Measurements from ENCODE around the gene TYRO3.

Gene TYRO3

GRCh38 chr15:41558400-41559238, at the start of gene TYRO3:
Gene TYRO3, plus strand, starts transcription at chr15:41559212. Its CDS starts 46 bp downstream, at chr15:41559258.
- H3K36me3 ChIP-seq (ENCODE audit: control insufficient read depth, insufficient read depth, low read length), result no peaks in the 10 kb centered on the region
- peaks cover 7% of the 10 kb centered on the region for H3K27me3 ChIP-seq (ENCODE audit: control insufficient read depth, insufficient read depth, low read length)
- H3K4me3 ChIP-seq (ENCODE audit: low read length), result peak within 1 kb of the TSS; percentile 43
- peak within 1 kb of the TSS; percentile 51 for H3K9ac ChIP-seq (ENCODE audit: low read length)
- no peaks in the 10 kb centered on the region for H3K9me3 ChIP-seq (ENCODE audit: control insufficient read depth, low read length)
- peaks cover 39% of the 10 kb centered on the region for H3K4me1 ChIP-seq (ENCODE audit: control insufficient read depth, insufficient read depth, low read length)

GRCh38 chr15:41510728-41511127, 48.3 kb upstream of the TYRO3 start:
- peaks cover 22% of the 10 kb centered on the region for H3K27me3 ChIP-seq (ENCODE audit: control insufficient read depth, insufficient read depth, low read length)
- H3K9ac ChIP-seq (ENCODE audit: low read length), result peak overlapping the region; percentile 64
- H3K9me3 ChIP-seq (ENCODE audit: control insufficient read depth, low read length), result no peaks in the 10 kb centered on the region
- no peaks in the 10 kb centered on the region for H3K36me3 ChIP-seq (ENCODE audit: control insufficient read depth, insufficient read depth, low read length)
- H3K4me3 ChIP-seq (ENCODE audit: low read length), result no peak overlapping the region
- peaks cover 55% of the 10 kb centered on the region for H3K4me1 ChIP-seq (ENCODE audit: control insufficient read depth, insufficient read depth, low read length)

- Histone ChIP-seq H3K27me3 (ENCODE audit: control insufficient read depth, insufficient read depth, low read length) (peaks cover 22% of the 10 kb centered on the region), H3K36me3 (ENCODE audit: control insufficient read depth, insufficient read depth, low read length) (no peaks in the 10 kb centered on the region), H3K4me3 (ENCODE audit: low read length) (peak overlapping the region; percentile 8), H3K4me1 (ENCODE audit: control insufficient read depth, insufficient read depth, low read length) (peaks cover 55% of the 10 kb centered on the region), H3K9ac (ENCODE audit: low read length) (peak overlapping the region; percentile 64), H3K9me3 (ENCODE audit: control insufficient read depth, low read length) (no peaks in the 10 kb centered on the region)
Observed at GRCh38 chr15:41511331-41511898, 47.6 kb upstream of the TYRO3 start.

- Histone ChIP-seq H3K4me3 (ENCODE audit: low read length) (peak overlapping the region; percentile 77), H3K27me3 (ENCODE audit: control insufficient read depth, insufficient read depth, low read length) (peaks cover 22% of the 10 kb centered on the region), H3K36me3 (ENCODE audit: control insufficient read depth, insufficient read depth, low read length) (no peaks in the 10 kb centered on the region)
Observed at GRCh38 chr15:41511899-41512369, 47.1 kb upstream of the TYRO3 start.

GRCh38 chr15:41512512-41512939, 46.5 kb upstream of the TYRO3 start:
- no peaks in the 10 kb centered on the region for H3K9me3 ChIP-seq (ENCODE audit: control insufficient read depth, low read length)
- H3K27me3 ChIP-seq (ENCODE audit: control insufficient read depth, insufficient read depth, low read length), result peaks cover 22% of the 10 kb centered on the region
- H3K4me3 ChIP-seq (ENCODE audit: low read length), result peak overlapping the region; percentile 77
- no peaks in the 10 kb centered on the region for H3K36me3 ChIP-seq (ENCODE audit: control insufficient read depth, insufficient read depth, low read length)
- peaks cover 45% of the 10 kb centered on the region for H3K4me1 ChIP-seq (ENCODE audit: control insufficient read depth, insufficient read depth, low read length)
- H3K9ac ChIP-seq (ENCODE audit: low read length), result peak overlapping the region; percentile 64

More at GRCh38 chr15:41511899-41512369, 47.1 kb upstream of the TYRO3 start:
- Histone ChIP-seq H3K9me3 (ENCODE audit: control insufficient read depth, low read length) (no peaks in the 10 kb centered on the region), H3K9ac (ENCODE audit: low read length) (peak overlapping the region; percentile 64), H3K4me1 (ENCODE audit: control insufficient read depth, insufficient read depth, low read length) (peaks cover 51% of the 10 kb centered on the region)

GRCh38 chr15:41512940-41513505, 46.0 kb upstream of the TYRO3 start:
- H3K36me3 ChIP-seq (ENCODE audit: control insufficient read depth, insufficient read depth, low read length), result no peaks in the 10 kb centered on the region
- peak overlapping the region; percentile 64 for H3K9ac ChIP-seq (ENCODE audit: low read length)
- peaks cover 40% of the 10 kb centered on the region for H3K4me1 ChIP-seq (ENCODE audit: control insufficient read depth, insufficient read depth, low read length)
- no peaks in the 10 kb centered on the region for H3K9me3 ChIP-seq (ENCODE audit: control insufficient read depth, low read length)
- H3K27me3 ChIP-seq (ENCODE audit: control insufficient read depth, insufficient read depth, low read length), result peaks cover 22% of the 10 kb centered on the region
- peak overlapping the region; percentile 77 for H3K4me3 ChIP-seq (ENCODE audit: low read length)

- Histone ChIP-seq H3K9ac (ENCODE audit: low read length) (peak within 1 kb of the TSS; percentile 64), H3K9me3 (ENCODE audit: control insufficient read depth, low read length) (no peaks in the 10 kb centered on the region), H3K36me3 (ENCODE audit: control insufficient read depth, insufficient read depth, low read length) (no peaks in the 10 kb centered on the region), H3K4me1 (ENCODE audit: control insufficient read depth, insufficient read depth, low read length) (peaks cover 36% of the 10 kb centered on the region), H3K4me3 (ENCODE audit: low read length) (peak within 1 kb of the TSS; percentile 77), H3K27me3 (ENCODE audit: control insufficient read depth, insufficient read depth, low read length) (peaks cover 22% of the 10 kb centered on the region)
Observed at GRCh38 chr15:41513506-41514227, 45.3 kb upstream of the TYRO3 start, which contains the start of gene LTK. Gene LTK, minus strand, starts transcription at chr15:41513827. Its CDS starts 118 bp downstream, at chr15:41513709.

GRCh38 chr15:41517895-41518449, 41.0 kb upstream of the TYRO3 start:
- H3K4me1 ChIP-seq (ENCODE audit: control insufficient read depth, insufficient read depth, low read length), result peaks cover 11% of the 10 kb centered on the region
- no peaks in the 10 kb centered on the region for H3K36me3 ChIP-seq (ENCODE audit: control insufficient read depth, insufficient read depth, low read length)
- peaks cover 8% of the 10 kb centered on the region for H3K27me3 ChIP-seq (ENCODE audit: control insufficient read depth, insufficient read depth, low read length)
- H3K9me3 ChIP-seq (ENCODE audit: control insufficient read depth, low read length), result no peaks in the 10 kb centered on the region
- no peak overlapping the region for H3K9ac ChIP-seq (ENCODE audit: low read length)
- no peak overlapping the region for H3K4me3 ChIP-seq (ENCODE audit: low read length)

- no peak overlapping the region for H3K9ac ChIP-seq (ENCODE audit: low read length)
- no peaks in the 10 kb centered on the region for H3K9me3 ChIP-seq (ENCODE audit: control insufficient read depth, low read length)
- H3K4me1 ChIP-seq (ENCODE audit: control insufficient read depth, insufficient read depth, low read length), result no peaks in the 10 kb centered on the region
- H3K4me3 ChIP-seq (ENCODE audit: low read length), result no peak overlapping the region
- no peaks in the 10 kb centered on the region for H3K36me3 ChIP-seq (ENCODE audit: control insufficient read depth, insufficient read depth, low read length)
- no peaks in the 10 kb centered on the region for H3K27me3 ChIP-seq (ENCODE audit: control insufficient read depth, insufficient read depth, low read length)
Observed at GRCh38 chr15:41520636-41521035, 38.4 kb upstream of the TYRO3 start.

- H3K27me3 ChIP-seq (ENCODE audit: control insufficient read depth, insufficient read depth, low read length), result no peaks in the 10 kb centered on the region
- no peaks in the 10 kb centered on the region for H3K4me1 ChIP-seq (ENCODE audit: control insufficient read depth, insufficient read depth, low read length)
- H3K9ac ChIP-seq (ENCODE audit: low read length), result no peak overlapping the region
- no peak overlapping the region for H3K4me3 ChIP-seq (ENCODE audit: low read length)
- no peaks in the 10 kb centered on the region for H3K9me3 ChIP-seq (ENCODE audit: control insufficient read depth, low read length)
- H3K36me3 ChIP-seq (ENCODE audit: control insufficient read depth, insufficient read depth, low read length), result peaks cover 3% of the 10 kb centered on the region
Observed at GRCh38 chr15:41521614-41522013, 37.4 kb upstream of the TYRO3 start.

- peaks cover 11% of the 10 kb centered on the region for H3K36me3 ChIP-seq (ENCODE audit: control insufficient read depth, insufficient read depth, low read length)
- H3K4me3 ChIP-seq (ENCODE audit: low read length), result no peak overlapping the region
- H3K27me3 ChIP-seq (ENCODE audit: control insufficient read depth, insufficient read depth, low read length), result no peaks in the 10 kb centered on the region
- H3K9ac ChIP-seq (ENCODE audit: low read length), result no peak overlapping the region
- no peaks in the 10 kb centered on the region for H3K4me1 ChIP-seq (ENCODE audit: control insufficient read depth, insufficient read depth, low read length)
- no peaks in the 10 kb centered on the region for H3K9me3 ChIP-seq (ENCODE audit: control insufficient read depth, low read length)
Observed at GRCh38 chr15:41523097-41523496, 35.9 kb upstream of the TYRO3 start.

Data from mucosa of stomach (tissue), 1 donor.